ENCODE data around the gene RPL19. TPM values are rescaled to one million over a fixed set of nuclear protein-coding genes. Genes with fewer than 3 reads are reported as not detected.

RPL19 gene
- total and polyA plus RNA-seq, 2 donors (not counting 3 experiments of a cell fraction or from before 2014, with no cell fraction given), result 1,802 to 1,958 TPM

GRCh38 chr17:39243155-39243554 lies 43.1 kb downstream of the RPL19 start:
- no peak for TF ChIP-seq GATA2 (IDR thresholded peaks at IDR 0.05; ENCODE audit: insufficient read depth, insufficient read length, low read depth, low read length)
- FAIRE-seq, result no peak

GRCh38 chr17:39244016-39244599 lies 44.0 kb downstream of the RPL19 start:
- TF ChIP-seq FOS (IDR thresholded peaks at IDR 0.05; ENCODE audit: borderline replicate concordance, insufficient read depth, low read length) (no peak), GATA2 (IDR thresholded peaks at IDR 0.05; ENCODE audit: insufficient read depth, insufficient read length, low read depth, low read length) (no peak), JUN (IDR thresholded peaks at IDR 0.05; ENCODE audit: borderline replicate concordance, insufficient read depth, insufficient read length, low read depth) (no peak), POLR2A (IDR thresholded peaks at IDR 0.05; ENCODE audit: low read depth, low read length) (no peak), MAX (IDR thresholded peaks at IDR 0.05; ENCODE audit: insufficient read depth, insufficient read length) (no peak), MYC (IDR thresholded peaks at IDR 0.05; ENCODE audit: low read depth, low read length) (no peak), CTCF (IDR thresholded peaks at IDR 0.05; ENCODE audit: extremely low read depth in 1 of 2, insufficient read depth in 1 of 2, low read depth in 1 of 2, low read length in 2 of 2) (no peak), POLR2AphosphoS5 (IDR thresholded peaks at IDR 0.05; ENCODE audit: insufficient read depth, low read depth, low read length) (no peak), EZH2 (IDR thresholded peaks at IDR 0.05; ENCODE audit: borderline replicate concordance, low read depth, low read length, severe bottlenecking) (no peak)
- intact Hi-C loops (cut with micrococcal nuclease), result loop anchor here (1.0 kb wide), 2 partner anchors 37 to 261 kb away; no protein-coding TSS in a partner anchor
- FAIRE-seq, result no peak
- dilution Hi-C loops (cut with MboI; ENCODE audit: extremely low pct_ligation_motif_present, low sequenced_read_pairs), result no loop called here
- Histone ChIP-seq H3K27ac (ENCODE audit: insufficient read depth, low read depth, low read length) (no peak overlapping the region), H3K4me1 (ENCODE audit: control insufficient read depth, extremely low read depth, insufficient read depth, low read length) (no peaks in the 10 kb centered on the region), H3K4me3 (replicated peaks in 1 of 3; ENCODE audit: insufficient read depth in 1 of 3, low read depth in 1 of 3, low read length in 3 of 3) (no peak overlapping the region), H3K36me3 (ENCODE audit: control insufficient read depth in 2 of 2, extremely low read depth in 1 of 2, insufficient read depth in 2 of 2, low read length in 2 of 2) (no peaks in the 10 kb centered on the region), H4K20me1 (replicated peaks; ENCODE audit: control insufficient read depth, extremely low read depth, insufficient read depth, low read length) (no peaks in the 10 kb centered on the region), H3K9me1 (replicated peaks; ENCODE audit: control insufficient read depth, extremely low read depth, insufficient read depth, low read length) (no peaks in the 10 kb centered on the region), H3K4me2 (ENCODE audit: insufficient read depth, low read length) (no peak overlapping the region), H3K27me3 (ENCODE audit: control insufficient read depth in 2 of 2, insufficient read depth in 2 of 2, low read length in 2 of 2) (peaks cover 0 to 3% of the 10 kb centered on the region in 2 experiments), H3K9me3 (replicated peaks; ENCODE audit: control insufficient read depth, insufficient read depth, low read length) (no peaks in the 10 kb centered on the region), H3K9ac (replicated peaks; ENCODE audit: extremely low read depth, insufficient read depth, low read length) (no peak overlapping the region), H3K79me2 (ENCODE audit: control insufficient read depth, insufficient read depth, low read length) (no peaks in the 10 kb centered on the region), H2AFZ (ENCODE audit: low read depth, low read length) (no peak overlapping the region)
- ChIA-PET POLR2A (interaction anchor here (0.5 to 1.0 kb wide), 4 partner anchors 21 to 65 kb away, joined by 3 to 8 read pairs (median 4); partner anchors contain the start of gene RPL19), CTCF (interaction anchor here (0.6 to 12.5 kb wide), 51 partner anchors 8 to 686 kb away, joined by 3 to 420 read pairs (median 5); partner anchors contain the start of genes FBXL20, FBXO47, RPL19 and STAC2)
- DNase-seq (ENCODE audit: low read depth, low spot score), result no peak
- BruUV-seq (replicated peaks), result no TSS peak

More at GRCh38 chr17:39243155-39243554, 43.1 kb downstream of the RPL19 start:
- Histone ChIP-seq H3K9me1 (replicated peaks; ENCODE audit: control insufficient read depth, extremely low read depth, insufficient read depth, low read length) (no peaks in the 10 kb centered on the region), H3K27ac (ENCODE audit: insufficient read depth, low read depth, low read length) (no peak overlapping the region), H3K36me3 (ENCODE audit: control insufficient read depth in 2 of 2, extremely low read depth in 1 of 2, insufficient read depth in 2 of 2, low read length in 2 of 2) (no peaks in the 10 kb centered on the region), H4K20me1 (replicated peaks; ENCODE audit: control insufficient read depth, extremely low read depth, insufficient read depth, low read length) (no peaks in the 10 kb centered on the region), H3K9ac (replicated peaks; ENCODE audit: extremely low read depth, insufficient read depth, low read length) (no peak overlapping the region), H2AFZ (ENCODE audit: low read depth, low read length) (no peak overlapping the region), H3K4me3 (replicated peaks in 1 of 3; ENCODE audit: insufficient read depth in 1 of 3, low read depth in 1 of 3, low read length in 3 of 3) (no peak overlapping the region), H3K4me2 (ENCODE audit: insufficient read depth, low read length) (no peak overlapping the region), H3K27me3 (ENCODE audit: control insufficient read depth in 2 of 2, insufficient read depth in 2 of 2, low read length in 2 of 2) (peaks cover 0 to 3% of the 10 kb centered on the region in 2 experiments), H3K9me3 (replicated peaks; ENCODE audit: control insufficient read depth, insufficient read depth, low read length) (no peaks in the 10 kb centered on the region), H3K79me2 (ENCODE audit: control insufficient read depth, insufficient read depth, low read length) (no peaks in the 10 kb centered on the region), H3K4me1 (ENCODE audit: control insufficient read depth, extremely low read depth, insufficient read depth, low read length) (peaks cover 3% of the 10 kb centered on the region)
- intact Hi-C loops (cut with micrococcal nuclease), result no loop called here
- ChIA-PET POLR2A (no interaction called here), CTCF (interaction anchor here (0.7 to 12.5 kb wide), 13 partner anchors 7 to 372 kb away, joined by 3 to 420 read pairs (median 8); partner anchors contain the start of gene STAC2)
- dilution Hi-C loops (cut with MboI; ENCODE audit: extremely low pct_ligation_motif_present, low sequenced_read_pairs), result no loop called here
- DNase-seq (ENCODE audit: low read depth, low spot score), result no peak
- no TSS peak for BruUV-seq (replicated peaks)
